ENCODE data around the gene MEIOSIN. TPM values are rescaled to one million over a fixed set of nuclear protein-coding genes. Genes with fewer than 3 reads are reported as not detected.

The MEIOSIN gene
- total and polyA plus RNA-seq, 9 of the 15 experiments (the other 6 are each of a cell fraction or from before 2014, with no cell fraction given): 0.06 to 2.0 (median 0.76) TPM

- TF ChIP-seq AFF1 (IDR thresholded peaks at IDR 0.05; ENCODE audit: low read depth in 1 of 2, partially characterized antibody in 2 of 2): no peak
- TF ChIP-seq BHLHE40 (IDR thresholded peaks at IDR 0.05; ENCODE audit: low read length): no peak
- TF ChIP-seq ZNF324 (CRISPR knock-in tag; IDR thresholded peaks at IDR 0.05): no peak
- no peak for TF ChIP-seq ATF7 (IDR thresholded peaks at IDR 0.05)
- 0 out of 2 replicates have a peak, but pooled peaks have one; percentile 1 for TF ChIP-seq PTBP1 (IDR thresholded peaks at IDR 0.05; ENCODE audit: low read depth, low read length)
- no peak for TF ChIP-seq SMAD1 (IDR thresholded peaks at IDR 0.05; ENCODE audit: low read depth, low read length, partially characterized antibody)
- TF ChIP-seq, protein P1, sequence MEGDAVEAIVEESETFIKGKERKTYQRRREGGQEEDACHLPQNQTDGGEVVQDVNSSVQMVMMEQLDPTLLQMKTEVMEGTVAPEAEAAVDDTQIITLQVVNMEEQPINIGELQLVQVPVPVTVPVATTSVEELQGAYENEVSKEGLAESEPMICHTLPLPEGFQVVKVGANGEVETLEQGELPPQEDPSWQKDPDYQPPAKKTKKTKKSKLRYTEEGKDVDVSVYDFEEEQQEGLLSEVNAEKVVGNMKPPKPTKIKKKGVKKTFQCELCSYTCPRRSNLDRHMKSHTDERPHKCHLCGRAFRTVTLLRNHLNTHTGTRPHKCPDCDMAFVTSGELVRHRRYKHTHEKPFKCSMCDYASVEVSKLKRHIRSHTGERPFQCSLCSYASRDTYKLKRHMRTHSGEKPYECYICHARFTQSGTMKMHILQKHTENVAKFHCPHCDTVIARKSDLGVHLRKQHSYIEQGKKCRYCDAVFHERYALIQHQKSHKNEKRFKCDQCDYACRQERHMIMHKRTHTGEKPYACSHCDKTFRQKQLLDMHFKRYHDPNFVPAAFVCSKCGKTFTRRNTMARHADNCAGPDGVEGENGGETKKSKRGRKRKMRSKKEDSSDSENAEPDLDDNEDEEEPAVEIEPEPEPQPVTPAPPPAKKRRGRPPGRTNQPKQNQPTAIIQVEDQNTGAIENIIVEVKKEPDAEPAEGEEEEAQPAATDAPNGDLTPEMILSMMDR (IDR thresholded peaks at IDR 0.05 in 2 of 3, conservative IDR thresholded peaks at IDR 0.05 in 1 of 3; ENCODE audit: insufficient read depth in 2 of 3, low read depth in 1 of 3, low read length in 3 of 3): no peak
- TF ChIP-seq CBFA2T3 (IDR thresholded peaks at IDR 0.05): no peak
- TF ChIP-seq RBFOX2 (IDR thresholded peaks at IDR 0.05; ENCODE audit: low read depth, low read length): peak; percentile 56
- no peak for TF ChIP-seq ARID1B (IDR thresholded peaks at IDR 0.05)
- no peak for TF ChIP-seq ZNF79 (CRISPR knock-in tag; IDR thresholded peaks at IDR 0.05; ENCODE audit: low read depth)
- TF ChIP-seq, protein P2, sequence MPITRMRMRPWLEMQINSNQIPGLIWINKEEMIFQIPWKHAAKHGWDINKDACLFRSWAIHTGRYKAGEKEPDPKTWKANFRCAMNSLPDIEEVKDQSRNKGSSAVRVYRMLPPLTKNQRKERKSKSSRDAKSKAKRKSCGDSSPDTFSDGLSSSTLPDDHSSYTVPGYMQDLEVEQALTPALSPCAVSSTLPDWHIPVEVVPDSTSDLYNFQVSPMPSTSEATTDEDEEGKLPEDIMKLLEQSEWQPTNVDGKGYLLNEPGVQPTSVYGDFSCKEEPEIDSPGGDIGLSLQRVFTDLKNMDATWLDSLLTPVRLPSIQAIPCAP (CRISPR knock-in tag; IDR thresholded peaks at IDR 0.05; ENCODE audit: borderline replicate concordance): no peak
Measured at GRCh38 chr19:45781214-45782161, 48.2 kb downstream of the MEIOSIN start (continued).
